CD4-positive, CD25-positive, alpha-beta regulatory T cell (primary cell): ENCODE data around the gene CPOX. TPM values are rescaled to one million over a fixed set of nuclear protein-coding genes. Genes with fewer than 3 reads are reported as not detected.
A peak's percentile ranks its signal among the peaks of the same experiment; 100 is the strongest.

Experiments used
- ATAC-seq, 2 donors: fragments of 150-1000 bp; cut with Tn5 transposase; one replicate each; pipeline ENCODE4 v1.10.0; 2021; ENCODE audit warnings: low read depth in 2 of 2, moderate number of reproducible peaks in 2 of 2, moderate library complexity in 1 of 2
- DNase-seq, 3 donors: peaks; one replicate each; pipeline versions ENCODE4 v3.0.0 to v3.0.0-alpha.2; 2012 to 2022; ENCODE audit warnings: mixed read lengths in 1 of 3
- H3K27ac ChIP-seq: one replicate; pipeline ENCODE4 v1.7.0; 2013; ENCODE audit warnings: mild to moderate bottlenecking, low read length; ENCODE audit not compliant: insufficient read depth, poor library complexity, severe bottlenecking
- H3K27me3 ChIP-seq: one replicate; pipeline ENCODE4 v1.7.0; 2013; ENCODE audit warnings: low read length; ENCODE audit not compliant: control insufficient read depth, insufficient read depth
- H3K36me3 ChIP-seq: one replicate; pipeline ENCODE4 v1.7.0; 2013; ENCODE audit warnings: mild to moderate bottlenecking, low read length, moderate library complexity; ENCODE audit not compliant: control insufficient read depth, insufficient read depth
- H3K4me1 ChIP-seq: 2 replicates; pipeline ENCODE4 v1.7.0; 2013; ENCODE audit warnings: mild to moderate bottlenecking, low read length; ENCODE audit not compliant: insufficient read depth, control insufficient read depth, poor library complexity, severe bottlenecking
- H3K4me3 ChIP-seq: one replicate; pipeline ENCODE4 v1.7.0; 2013; ENCODE audit warnings: low read depth, mild to moderate bottlenecking, low read length, moderate library complexity
- H3K9me3 ChIP-seq, 2 experiments: 1 replicate in 1 of 2; 2 replicates in 1 of 2; pipeline ENCODE4 v1.7.0; 2013; ENCODE audit warnings: low read length in 2 of 2, mild to moderate bottlenecking in 1 of 2, moderate library complexity in 1 of 2; ENCODE audit not compliant: control insufficient read depth in 2 of 2
- H3K27ac Mint-ChIP-seq, 3 donors: one replicate each; pipeline ENCODE4 v1.8.0; 2020 to 2022; ENCODE audit warnings: mild to moderate bottlenecking in 3 of 3, mixed read lengths in 3 of 3, moderate library complexity in 2 of 3
- H3K27me3 Mint-ChIP-seq: one replicate; pipeline ENCODE4 v1.8.0; 2022; ENCODE audit warnings: mild to moderate bottlenecking, mixed read lengths
- H3K36me3 Mint-ChIP-seq: one replicate; pipeline ENCODE4 v1.8.0; 2020; ENCODE audit warnings: mixed read lengths
- H3K4me1 Mint-ChIP-seq, 4 donors: one replicate each; pipeline ENCODE4 v1.8.0; 2020 to 2022; ENCODE audit warnings: mixed read lengths in 4 of 4, mild to moderate bottlenecking in 1 of 4
- H3K4me3 Mint-ChIP-seq, 4 donors: one replicate each; pipeline ENCODE4 v1.8.0; 2020 to 2022; ENCODE audit warnings: mild to moderate bottlenecking in 4 of 4, mixed read lengths in 4 of 4, moderate library complexity in 3 of 4
- H3K9me3 Mint-ChIP-seq, 7 donors: one replicate each; pipeline ENCODE4 v1.8.0; 2020 to 2022; ENCODE audit warnings: mixed read lengths in 7 of 7, mild to moderate bottlenecking in 3 of 7, moderate library complexity in 2 of 7
- polyA plus RNA-seq, 4 donors: library from polyadenylated mRNA; unstranded; fragments of 300-500 nt; fragmentation: Illumina TruSeq; gene quantifications; one replicate each; pipeline ENCODE4 v1.2.3, GENCODE V29; 2021
- total RNA-seq: library from RNA; stranded (reverse); gene quantifications from one replicate; pipeline ENCODE4 v1.2.3, GENCODE V29; 2022

CPOX gene
- total and polyA plus RNA-seq, 5 donors from 2014 or later: 7.1 to 22.8 (median 7.2) TPM

- H3K4me3 Mint-ChIP-seq: peak overlapping the region; percentile 49 to 99 (median 78)
- no peak overlapping the region for H3K4me3 ChIP-seq
- no peak overlapping the region for H3K27ac ChIP-seq
- peaks cover 7% of the 10 kb centered on the region for H3K27me3 ChIP-seq
- peaks cover 24% of the 10 kb centered on the region for H3K4me1 ChIP-seq
- H3K9me3 Mint-ChIP-seq: no peaks in the 10 kb centered on the region
- DNase-seq: no peak
- H3K27ac Mint-ChIP-seq: no peak overlapping the region
- no peaks in the 10 kb centered on the region for H3K9me3 ChIP-seq
- ATAC-seq: no peak
- peaks cover 5% of the 10 kb centered on the region for H3K36me3 Mint-ChIP-seq
- H3K4me1 Mint-ChIP-seq: peaks cover 13 to 40% (median 31%) of the 10 kb centered on the region in 4 donors
- H3K36me3 ChIP-seq: peaks cover 11% of the 10 kb centered on the region
- H3K27me3 Mint-ChIP-seq: peaks cover 16% of the 10 kb centered on the region
Observed at GRCh38 chr3:98594628-98595324, 1.4 kb upstream of the CPOX start.

- ATAC-seq (no peak), DNase-seq (no peak)
- peaks cover 5% of the 10 kb centered on the region for H3K27me3 Mint-ChIP-seq
- peaks cover 18% of the 10 kb centered on the region for H3K36me3 Mint-ChIP-seq
- Histone ChIP-seq H3K4me3 (peak overlapping the region; percentile 77), H3K27me3 (no peaks in the 10 kb centered on the region), H3K9me3 (no peaks in the 10 kb centered on the region), H3K36me3 (peaks cover 29% of the 10 kb centered on the region), H3K4me1 (peaks cover 24% of the 10 kb centered on the region), H3K27ac (peak overlapping the region; percentile 67)
- peak overlapping the region; percentile 70 to 88 (median 73) for H3K27ac Mint-ChIP-seq
- no peaks in the 10 kb centered on the region for H3K9me3 Mint-ChIP-seq
- H3K4me3 Mint-ChIP-seq: peak overlapping the region; percentile 92 to 96 (median 94)
- H3K4me1 Mint-ChIP-seq: peaks cover 20 to 57% (median 44%) of the 10 kb centered on the region in 4 donors
Observed at GRCh38 chr3:98592345-98592935, 971 bp downstream of the CPOX start.

GRCh38 chr3:98589331-98590036 is 3.9 kb downstream of the CPOX start:
- H3K4me3 Mint-ChIP-seq: peak overlapping the region in 2 of 4 donors; percentile 68 to 92
- ATAC-seq (no peak), DNase-seq (peak in 1 of 3 donors; percentile 77)
- peak overlapping the region in 1 of 3 donors; percentile 21 for H3K27ac Mint-ChIP-seq
- H3K9me3 Mint-ChIP-seq: no peaks in the 10 kb centered on the region
- peaks cover 5% of the 10 kb centered on the region for H3K27me3 Mint-ChIP-seq
- no peaks in the 10 kb centered on the region for H3K9me3 ChIP-seq
- no peak overlapping the region for H3K27ac ChIP-seq
- peaks cover 36% of the 10 kb centered on the region for H3K36me3 Mint-ChIP-seq
- H3K36me3 ChIP-seq: peaks cover 51% of the 10 kb centered on the region
- H3K4me1 ChIP-seq: peaks cover 24% of the 10 kb centered on the region
- no peak overlapping the region for H3K4me3 ChIP-seq
- no peaks in the 10 kb centered on the region for H3K27me3 ChIP-seq
- peaks cover 14 to 67% (median 48%) of the 10 kb centered on the region in 4 donors for H3K4me1 Mint-ChIP-seq

- H3K36me3 ChIP-seq: peaks cover 57% of the 10 kb centered on the region
- Mint-ChIP-seq H3K27ac (no peak overlapping the region), H3K27me3 (no peaks in the 10 kb centered on the region), H3K9me3 (no peaks in the 10 kb centered on the region), H3K36me3 (peaks cover 44% of the 10 kb centered on the region), H3K4me3 (peak overlapping the region in 1 of 4 donors; percentile 24), H3K4me1 (peaks cover 13 to 69% (median 45%) of the 10 kb centered on the region in 4 donors)
- no peaks in the 10 kb centered on the region for H3K27me3 ChIP-seq
- H3K27ac ChIP-seq: no peak overlapping the region
- H3K9me3 ChIP-seq: no peaks in the 10 kb centered on the region
- ATAC-seq: no peak
- H3K4me1 ChIP-seq: peaks cover 19% of the 10 kb centered on the region
- no peak overlapping the region for H3K4me3 ChIP-seq
- no peak for DNase-seq
Observed at GRCh38 chr3:98588065-98588464, 5.3 kb downstream of the CPOX start.

- Mint-ChIP-seq H3K27me3 (no peaks in the 10 kb centered on the region), H3K9me3 (no peaks in the 10 kb centered on the region), H3K27ac (no peak overlapping the region), H3K36me3 (peaks cover 44% of the 10 kb centered on the region), H3K4me1 (peaks cover 17 to 66% (median 44%) of the 10 kb centered on the region in 4 donors), H3K4me3 (peak overlapping the region in 1 of 4 donors; percentile 24)
- peaks cover 57% of the 10 kb centered on the region for H3K36me3 ChIP-seq
- H3K4me1 ChIP-seq: peaks cover 15% of the 10 kb centered on the region
- DNase-seq (no peak), ATAC-seq (no peak)
- no peak overlapping the region for H3K27ac ChIP-seq
- no peak overlapping the region for H3K4me3 ChIP-seq
- H3K9me3 ChIP-seq: no peaks in the 10 kb centered on the region
- H3K27me3 ChIP-seq: no peaks in the 10 kb centered on the region
Observed at GRCh38 chr3:98587654-98588053, 5.8 kb downstream of the CPOX start.

- H3K9me3 ChIP-seq: no peaks in the 10 kb centered on the region
- Mint-ChIP-seq H3K27me3 (no peaks in the 10 kb centered on the region), H3K9me3 (no peaks in the 10 kb centered on the region), H3K4me1 (peaks cover 16 to 48% (median 22%) of the 10 kb centered on the region in 4 donors), H3K36me3 (peaks cover 55% of the 10 kb centered on the region), H3K27ac (peak overlapping the region in 1 of 3 donors; percentile 82), H3K4me3 (no peak overlapping the region)
- no peak for DNase-seq
- H3K4me1 ChIP-seq: no peaks in the 10 kb centered on the region
- H3K27me3 ChIP-seq: no peaks in the 10 kb centered on the region
- H3K36me3 ChIP-seq: peaks cover 63% of the 10 kb centered on the region
- H3K27ac ChIP-seq: no peak overlapping the region
- no peak overlapping the region for H3K4me3 ChIP-seq
- ATAC-seq: no peak
Observed at GRCh38 chr3:98584547-98584946, 8.9 kb downstream of the CPOX start.

- peak overlapping the region in 1 of 4 donors; percentile 43 for H3K4me3 Mint-ChIP-seq
- Histone ChIP-seq H3K4me1 (no peaks in the 10 kb centered on the region), H3K27ac (no peak overlapping the region), H3K27me3 (no peaks in the 10 kb centered on the region), H3K9me3 (no peaks in the 10 kb centered on the region), H3K4me3 (no peak overlapping the region), H3K36me3 (peaks cover 66% of the 10 kb centered on the region)
- peaks cover 52% of the 10 kb centered on the region for H3K36me3 Mint-ChIP-seq
- DNase-seq (no peak), ATAC-seq (no peak)
- peak overlapping the region in 2 of 3 donors; percentile 1 to 2 for H3K27ac Mint-ChIP-seq
- no peaks in the 10 kb centered on the region for H3K27me3 Mint-ChIP-seq
- H3K4me1 Mint-ChIP-seq: peaks cover 12 to 43% (median 17%) of the 10 kb centered on the region in 4 donors
- H3K9me3 Mint-ChIP-seq: no peaks in the 10 kb centered on the region
Observed at GRCh38 chr3:98583766-98584165, 9.6 kb downstream of the CPOX start.
